NT2/D1 (cell line): ENCODE results near the gene NDUFS5.

Experiments used
- SUZ12 ChIP-seq: IDR thresholded peaks from 2 replicates; pipeline ENCODE4 v1.6.1; 2011; ENCODE audit not compliant: insufficient read length, insufficient read depth; ENCODE audit errors: extremely low read depth
- ZNF274 ChIP-seq: IDR thresholded peaks from 2 replicates; pipeline ENCODE4 v1.6.1; 2011; ENCODE audit warnings: mild to moderate bottlenecking, low read depth, low read length

DNA sequence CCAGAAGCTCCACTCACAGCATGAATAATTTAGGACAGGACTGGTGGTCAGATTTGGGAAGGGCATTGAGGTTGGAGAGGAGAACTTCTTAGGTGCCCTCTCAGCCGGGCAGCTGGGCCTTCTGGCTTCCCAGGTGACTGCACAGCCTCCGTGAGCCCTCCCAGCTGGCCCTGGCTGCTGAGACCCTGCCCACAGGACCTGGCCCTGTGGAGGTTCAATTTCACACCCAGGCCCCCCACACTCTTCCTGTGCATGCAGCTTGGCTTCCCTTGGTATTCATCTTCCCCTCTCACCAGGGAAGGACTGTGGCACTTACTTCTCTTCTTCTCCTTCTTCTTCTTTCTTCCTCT is 50.6 kb downstream of the NDUFS5 start:
- no peak for TF ChIP-seq ZNF274
- TF ChIP-seq SUZ12, result no peak
